ENCODE measurements around the gene SMARCA2. TPM values are rescaled to one million over a fixed set of nuclear protein-coding genes. Genes with fewer than 3 reads are reported as not detected.
A peak's percentile ranks its signal among the peaks of the same experiment; 100 is the strongest.

Gene SMARCA2
- total RNA-seq, 2 experiments from 2014 or later, result 243 to 245 TPM

DNA sequence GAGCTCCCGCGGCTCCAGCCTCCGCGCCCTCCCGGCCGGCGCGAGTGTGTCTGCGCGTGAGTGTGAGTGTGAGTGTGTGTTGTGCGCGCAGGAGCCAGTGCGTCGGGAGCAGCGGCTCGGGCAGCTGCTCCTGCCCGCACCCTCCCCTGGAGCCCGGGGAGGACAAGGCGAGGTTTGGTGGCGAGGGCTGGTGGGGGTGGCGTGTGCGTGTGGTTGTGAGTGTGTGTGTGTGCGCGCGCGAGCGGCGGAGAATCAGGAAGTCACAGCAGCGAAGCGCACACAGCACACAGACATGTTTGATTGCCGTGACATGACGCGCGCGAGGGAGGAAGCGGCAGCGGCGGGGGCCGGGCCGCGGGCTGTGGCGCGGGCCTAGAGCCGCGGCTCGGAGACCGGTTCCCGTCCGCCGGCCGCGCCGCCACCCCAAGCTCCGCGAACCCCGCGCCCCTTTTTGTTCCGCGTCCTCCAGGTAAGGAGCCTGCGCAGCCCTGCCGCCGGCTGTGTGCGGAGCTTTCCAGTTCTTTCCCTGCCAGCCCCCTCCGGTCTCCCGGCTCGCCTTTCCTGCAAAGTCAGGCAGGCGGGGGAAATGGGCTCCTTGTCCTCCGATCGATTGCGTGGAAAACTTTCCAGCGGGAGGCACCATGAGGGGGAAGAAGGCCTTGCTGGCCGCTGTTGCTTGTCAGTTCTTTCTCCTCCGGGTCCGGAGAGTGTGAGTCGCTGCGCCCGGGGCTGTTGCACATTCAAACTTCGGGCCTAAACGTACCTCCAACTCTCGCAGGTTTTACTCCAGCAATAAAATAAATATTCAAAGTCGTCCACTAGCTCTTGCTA is 2.4 kb downstream of the SMARCA2 start:
- Mint-ChIP-seq H3K27ac (peak overlapping the region; percentile 99), H3K36me3 (ENCODE audit: low read depth) (peaks cover 33% of the 10 kb centered on the region)
- POLR2A ChIA-PET, result interaction anchor here (0.6 to 5.4 kb wide), 5 partner anchors 10 to 90 kb away, joined by 3 to 39 read pairs (median 4); no protein-coding TSS in a partner anchor

DNA sequence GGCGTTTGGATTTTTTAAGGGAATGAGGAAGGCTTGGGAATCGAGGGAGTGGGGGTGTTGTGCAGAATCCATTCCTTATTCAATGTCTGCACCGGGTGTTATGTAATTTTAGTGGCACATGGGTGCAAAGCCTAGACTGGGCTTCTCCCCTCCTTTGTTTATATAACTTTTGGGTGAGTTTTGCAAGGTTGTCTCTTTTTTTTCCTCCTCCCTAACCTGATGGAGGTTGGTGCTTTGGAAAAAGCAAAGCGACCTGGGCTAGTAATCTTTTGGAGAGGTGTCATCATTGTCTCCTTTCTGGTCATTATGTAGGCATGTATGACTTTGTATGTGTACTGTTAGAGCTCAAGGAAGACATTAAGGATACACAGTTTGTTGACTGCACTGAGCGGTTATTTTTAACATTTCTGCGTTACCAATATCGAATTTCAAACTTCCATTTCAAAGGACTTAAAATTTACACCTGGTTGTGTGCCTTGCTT is 3.1 kb downstream of the SMARCA2 start:
- ChIA-PET CTCF (interaction anchor here (0.6 kb wide), 1 partner anchor 69 kb away, joined by 3 read pairs; no protein-coding TSS in a partner anchor), POLR2A (interaction anchor here (0.6 to 5.4 kb wide), 4 partner anchors 9 to 90 kb away, joined by 3 to 39 read pairs (median 8); no protein-coding TSS in a partner anchor)
- peaks cover 2% of the 10 kb centered on the region for H3K27me3 Mint-ChIP-seq (ENCODE audit: low read depth)
- peak overlapping the region; percentile 99 for H3K27ac Mint-ChIP-seq
- peak overlapping the region; percentile 100 for H3K4me3 Mint-ChIP-seq
- no peaks in the 10 kb centered on the region for H3K9me3 Mint-ChIP-seq (ENCODE audit: insufficient read depth)
- H3K4me1 Mint-ChIP-seq (ENCODE audit: low read depth), result peaks cover 56% of the 10 kb centered on the region
- DNase-seq (no peak), ATAC-seq (no peak)
- peaks cover 37% of the 10 kb centered on the region for H3K36me3 Mint-ChIP-seq (ENCODE audit: low read depth)

More for the DNA sequence above, 2.4 kb downstream of the SMARCA2 start:
- DNase-seq (peak; percentile 87), ATAC-seq (peak; percentile 37)
- Mint-ChIP-seq H3K9me3 (ENCODE audit: insufficient read depth) (no peaks in the 10 kb centered on the region), H3K4me1 (ENCODE audit: low read depth) (peaks cover 56% of the 10 kb centered on the region), H3K27me3 (ENCODE audit: low read depth) (peaks cover 2% of the 10 kb centered on the region), H3K4me3 (peak overlapping the region; percentile 100)
- CTCF ChIA-PET, result interaction anchor here (0.6 kb wide), 1 partner anchor 70 kb away, joined by 3 read pairs; no protein-coding TSS in a partner anchor

DNA sequence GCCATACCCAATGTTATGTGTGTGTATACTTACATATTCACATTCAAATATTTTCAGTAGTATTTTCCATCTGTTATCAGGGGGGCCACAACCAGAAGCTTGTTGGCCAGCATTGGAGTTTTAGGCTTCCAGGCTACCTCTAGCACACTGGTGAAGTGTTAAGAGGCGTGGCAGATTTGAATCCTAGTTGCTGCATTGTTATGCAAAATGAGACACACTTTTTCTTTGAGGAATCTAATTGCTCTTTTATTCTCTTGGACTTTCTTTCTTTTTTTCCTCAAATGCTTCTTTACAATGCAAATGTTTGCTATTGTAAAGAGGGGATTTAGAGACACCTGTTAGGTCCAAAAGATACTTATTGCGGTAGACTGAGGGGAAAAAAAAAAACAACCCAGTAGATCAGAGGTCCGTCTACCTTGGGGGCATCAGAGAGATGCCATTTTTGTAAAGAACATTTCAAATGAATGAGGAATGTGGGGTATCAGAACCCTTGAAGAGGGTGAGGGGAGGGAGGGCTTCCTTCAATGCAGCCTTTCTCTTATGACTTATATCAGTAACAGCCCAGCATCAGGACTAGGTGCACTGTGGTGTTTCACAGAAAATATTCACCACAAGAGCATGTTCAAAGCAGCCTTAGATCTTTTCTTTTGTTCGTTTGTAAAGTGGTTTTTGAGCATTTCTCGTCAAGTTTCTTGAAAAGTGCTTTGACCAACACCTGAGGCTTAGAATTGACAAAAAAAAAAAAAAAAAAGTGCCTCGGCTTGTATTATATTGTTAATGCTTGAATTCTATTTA is 3.8 kb downstream of the SMARCA2 start:
- peaks cover 56% of the 10 kb centered on the region for H3K4me1 Mint-ChIP-seq (ENCODE audit: low read depth)
- H3K27me3 Mint-ChIP-seq (ENCODE audit: low read depth), result peaks cover 2% of the 10 kb centered on the region
- H3K9me3 Mint-ChIP-seq (ENCODE audit: insufficient read depth), result no peaks in the 10 kb centered on the region
- CTCF ChIA-PET, result no interaction called here
- DNase-seq, result peak; percentile 68
- no peak for ATAC-seq
- H3K36me3 Mint-ChIP-seq (ENCODE audit: low read depth), result peaks cover 44% of the 10 kb centered on the region
- POLR2A ChIA-PET, result interaction anchor here (2.4 to 5.4 kb wide), 2 partner anchors 8 to 35 kb away, joined by 12 to 39 read pairs; no protein-coding TSS in a partner anchor
- H3K27ac Mint-ChIP-seq, result peak overlapping the region; percentile 99
- peak overlapping the region; percentile 100 for H3K4me3 Mint-ChIP-seq

DNA sequence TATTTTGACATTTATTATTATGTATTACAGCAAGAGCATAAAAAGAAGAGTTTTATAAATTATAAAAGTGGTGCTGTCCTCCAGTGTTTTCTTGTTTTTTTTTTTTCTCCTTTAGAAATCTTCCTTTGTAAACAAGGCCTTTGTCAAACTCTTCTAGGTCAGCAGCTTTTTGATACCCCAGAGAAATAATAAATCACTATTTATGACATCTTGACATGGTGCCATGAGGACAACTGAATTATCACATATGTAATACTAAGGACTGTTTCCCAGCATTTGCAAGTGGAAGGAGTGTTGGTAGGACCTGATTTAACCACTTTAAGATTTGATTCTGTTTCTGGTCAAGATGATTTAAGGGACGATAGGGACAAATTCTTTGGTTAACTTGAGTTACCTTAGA is 4.6 kb downstream of the SMARCA2 start:
- H3K9me3 Mint-ChIP-seq (ENCODE audit: insufficient read depth), result no peaks in the 10 kb centered on the region
- ChIA-PET CTCF (no interaction called here), POLR2A (no interaction called here)
- H3K4me1 Mint-ChIP-seq (ENCODE audit: low read depth), result peaks cover 61% of the 10 kb centered on the region
- peak overlapping the region; percentile 77 for H3K27ac Mint-ChIP-seq
- H3K27me3 Mint-ChIP-seq (ENCODE audit: low read depth), result peaks cover 2% of the 10 kb centered on the region
- peaks cover 52% of the 10 kb centered on the region for H3K36me3 Mint-ChIP-seq (ENCODE audit: low read depth)
- ATAC-seq (no peak), DNase-seq (no peak)
- peak overlapping the region; percentile 100 for H3K4me3 Mint-ChIP-seq

DNA sequence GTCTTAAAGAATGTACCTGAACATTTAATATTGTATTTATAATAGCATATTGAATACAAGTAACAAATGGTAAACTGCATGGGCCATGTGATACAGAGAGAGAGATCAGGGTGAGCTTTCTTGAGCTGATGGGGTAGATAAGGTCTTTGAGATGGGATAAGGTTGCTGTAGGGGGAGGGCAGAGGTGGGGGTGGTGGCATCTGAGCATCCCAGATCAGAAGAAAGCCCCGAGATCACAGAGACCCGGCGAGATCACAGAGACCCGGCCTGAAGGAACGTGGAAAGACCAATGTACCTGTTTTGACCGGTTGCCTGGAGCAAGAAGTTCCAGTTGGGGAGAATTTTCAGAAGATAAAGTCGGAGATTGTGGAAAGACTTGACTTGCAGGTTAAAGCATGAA is 6.6 kb downstream of the SMARCA2 start:
- peaks cover 78% of the 10 kb centered on the region for H3K4me1 Mint-ChIP-seq (ENCODE audit: low read depth)
- peak overlapping the region; percentile 64 for H3K4me3 Mint-ChIP-seq
- ChIA-PET CTCF (interaction anchor here (1.6 kb wide), 1 partner anchor 9 kb away, joined by 6 read pairs; no protein-coding TSS in a partner anchor), POLR2A (no interaction called here)
- DNase-seq (peak; percentile 32), ATAC-seq (no peak)
- H3K9me3 Mint-ChIP-seq (ENCODE audit: insufficient read depth), result no peaks in the 10 kb centered on the region
- H3K27ac Mint-ChIP-seq, result peak overlapping the region; percentile 89
- H3K27me3 Mint-ChIP-seq (ENCODE audit: low read depth), result peaks cover 2% of the 10 kb centered on the region
- H3K36me3 Mint-ChIP-seq (ENCODE audit: low read depth), result peaks cover 67% of the 10 kb centered on the region

DNA sequence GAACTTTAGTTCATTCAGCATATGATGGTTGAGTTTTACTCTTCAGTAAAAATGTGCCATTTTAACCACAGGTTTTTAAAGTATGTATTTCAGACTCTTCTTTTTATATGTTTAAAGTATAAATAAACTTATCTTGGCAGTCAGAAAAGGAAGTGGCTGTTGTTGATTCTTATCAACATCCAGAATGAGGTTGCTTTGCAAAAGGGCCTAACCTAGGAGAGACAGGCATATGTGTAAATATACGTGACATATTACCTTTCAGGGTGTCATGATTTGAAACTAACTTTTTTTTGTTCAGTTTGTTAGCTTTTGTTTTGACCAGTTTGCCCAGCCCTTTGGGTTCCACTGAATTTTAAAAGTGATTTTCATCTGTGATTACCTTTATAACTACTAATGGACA is 7.4 kb downstream of the SMARCA2 start:
- peaks cover 85% of the 10 kb centered on the region for H3K4me1 Mint-ChIP-seq (ENCODE audit: low read depth)
- H3K27ac Mint-ChIP-seq, result peak overlapping the region; percentile 89
- POLR2A ChIA-PET, result interaction anchor here (1.5 kb wide), 1 partner anchor 8 kb away, joined by 5 read pairs; the partner anchor contains the start of gene SMARCA2
- peaks cover 69% of the 10 kb centered on the region for H3K36me3 Mint-ChIP-seq (ENCODE audit: low read depth)
- DNase-seq (peak; percentile 29), ATAC-seq (peak; percentile 40)
- H3K4me3 Mint-ChIP-seq, result peak overlapping the region; percentile 64
- H3K9me3 Mint-ChIP-seq (ENCODE audit: insufficient read depth), result no peaks in the 10 kb centered on the region
- H3K27me3 Mint-ChIP-seq (ENCODE audit: low read depth), result no peaks in the 10 kb centered on the region
- CTCF ChIA-PET, result interaction anchor here (1.0 to 1.6 kb wide), 5 partner anchors 9 to 110 kb away, joined by 3 to 6 read pairs (median 4); no protein-coding TSS in a partner anchor

DNA sequence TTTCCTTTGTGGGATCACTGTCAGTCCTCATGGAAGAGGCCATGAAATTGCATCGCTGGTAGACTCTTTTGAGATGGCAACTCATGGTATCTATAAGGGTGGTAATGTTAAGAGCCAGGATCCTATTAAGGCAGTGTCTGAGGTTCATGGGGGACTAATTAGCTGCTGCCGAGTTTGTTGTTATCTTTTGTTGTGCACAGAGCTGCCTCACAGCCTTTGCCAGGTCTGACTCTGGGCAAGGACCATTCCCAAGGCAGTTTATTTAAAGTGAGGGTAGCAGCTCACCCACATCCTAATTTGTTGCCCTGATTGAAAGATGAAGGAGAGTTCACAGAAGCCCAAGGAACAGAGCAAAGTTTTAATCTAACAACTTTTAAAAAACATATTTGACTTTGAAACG is 7.9 kb downstream of the SMARCA2 start:
- CTCF ChIA-PET, result interaction anchor here (1.0 to 1.6 kb wide), 5 partner anchors 8 to 109 kb away, joined by 3 to 6 read pairs (median 4); no protein-coding TSS in a partner anchor
- H3K9me3 Mint-ChIP-seq (ENCODE audit: insufficient read depth), result no peaks in the 10 kb centered on the region

DNA sequence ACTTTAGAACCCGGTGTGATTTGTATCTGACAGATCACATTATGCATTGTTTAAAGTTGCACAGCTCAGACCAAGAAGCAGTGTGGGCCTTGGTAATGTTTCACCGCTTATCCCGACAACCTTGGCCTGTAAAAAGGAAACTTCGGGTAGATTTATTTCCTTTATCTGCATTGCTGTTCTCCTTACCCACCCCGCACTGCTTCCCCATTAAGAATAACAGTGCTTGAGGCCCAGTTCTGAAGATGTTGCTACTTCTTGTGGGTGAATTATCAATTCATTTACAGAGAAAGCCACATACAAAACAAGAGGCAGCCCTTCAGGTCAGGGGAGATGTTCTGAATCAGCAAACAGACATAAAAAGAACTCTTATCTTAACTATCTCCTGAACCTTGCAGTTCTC is 8.4 kb downstream of the SMARCA2 start:
- Mint-ChIP-seq H3K4me3 (peak overlapping the region; percentile 64), H3K9me3 (ENCODE audit: insufficient read depth) (no peaks in the 10 kb centered on the region), H3K27ac (peak overlapping the region; percentile 89), H3K4me1 (ENCODE audit: low read depth) (peaks cover 95% of the 10 kb centered on the region), H3K36me3 (ENCODE audit: low read depth) (peaks cover 68% of the 10 kb centered on the region), H3K27me3 (ENCODE audit: low read depth) (no peaks in the 10 kb centered on the region)
- CTCF ChIA-PET, result interaction anchor here (1.4 kb wide), 2 partner anchors 29 to 64 kb away, joined by 4 read pairs; no protein-coding TSS in a partner anchor
- DNase-seq (peak; percentile 30), ATAC-seq (peak; percentile 6)
- POLR2A ChIA-PET, result interaction anchor here (1.5 kb wide), 1 partner anchor 9 kb away, joined by 5 read pairs; the partner anchor contains the start of gene SMARCA2

More for the DNA sequence above, 7.9 kb downstream of the SMARCA2 start:
- Mint-ChIP-seq H3K36me3 (ENCODE audit: low read depth) (peaks cover 68% of the 10 kb centered on the region), H3K27ac (peak overlapping the region; percentile 89), H3K27me3 (ENCODE audit: low read depth) (no peaks in the 10 kb centered on the region), H3K4me1 (ENCODE audit: low read depth) (peaks cover 90% of the 10 kb centered on the region), H3K4me3 (peak overlapping the region; percentile 64)
- DNase-seq (no peak), ATAC-seq (no peak)
- POLR2A ChIA-PET, result interaction anchor here (1.5 kb wide), 1 partner anchor 8 kb away, joined by 5 read pairs; the partner anchor contains the start of gene SMARCA2

DNA sequence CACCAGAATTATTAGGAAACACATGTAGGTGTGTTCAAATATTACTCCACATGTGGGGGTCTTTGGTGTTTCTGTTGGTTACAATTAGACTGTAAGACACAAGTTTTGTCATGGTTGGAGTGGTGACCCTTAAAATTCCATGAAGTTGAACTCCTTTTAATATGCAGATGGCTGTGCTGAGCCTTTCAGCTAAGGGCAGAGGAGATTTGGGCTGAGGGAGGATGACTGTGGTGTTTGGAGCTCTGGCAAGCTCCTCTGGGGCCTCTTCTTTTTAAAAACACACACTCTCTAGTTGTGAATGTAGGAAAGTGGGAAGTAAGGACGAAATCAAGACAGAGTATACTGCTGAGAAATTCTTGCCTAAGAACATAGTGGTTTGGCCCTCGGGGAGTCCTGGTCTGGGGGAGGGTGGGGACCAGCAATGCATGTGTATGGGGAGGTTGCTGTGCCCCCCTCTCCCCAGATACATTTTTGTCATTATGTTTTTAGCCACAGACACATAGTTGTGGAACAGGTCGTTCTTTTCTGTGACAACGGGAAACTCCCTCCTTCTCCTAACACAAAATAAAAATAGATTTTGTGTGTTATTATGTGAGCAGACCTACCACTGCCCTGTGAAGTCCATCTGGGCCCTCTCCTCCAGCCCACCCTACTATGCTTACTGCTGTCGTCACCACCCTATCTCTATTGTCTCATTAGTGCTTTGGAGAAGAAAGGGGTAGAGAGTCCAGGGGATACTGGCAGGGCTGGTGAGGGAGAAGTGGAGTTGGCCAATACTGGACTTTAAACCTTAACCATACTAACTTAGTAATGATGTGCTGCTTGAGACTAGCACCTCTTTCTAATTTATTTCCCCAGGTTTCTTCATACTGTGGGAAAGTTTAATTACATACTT is 10.0 kb downstream of the SMARCA2 start:
- peaks cover 91% of the 10 kb centered on the region for H3K4me1 Mint-ChIP-seq (ENCODE audit: low read depth)
- ATAC-seq (no peak), DNase-seq (no peak)
- H3K9me3 Mint-ChIP-seq (ENCODE audit: insufficient read depth), result no peaks in the 10 kb centered on the region
- H3K36me3 Mint-ChIP-seq (ENCODE audit: low read depth), result peaks cover 76% of the 10 kb centered on the region
- ChIA-PET POLR2A (no interaction called here), CTCF (no interaction called here)
- peak overlapping the region; percentile 89 for H3K27ac Mint-ChIP-seq
- H3K27me3 Mint-ChIP-seq (ENCODE audit: low read depth), result no peaks in the 10 kb centered on the region
- H3K4me3 Mint-ChIP-seq, result no peak overlapping the region

DNA sequence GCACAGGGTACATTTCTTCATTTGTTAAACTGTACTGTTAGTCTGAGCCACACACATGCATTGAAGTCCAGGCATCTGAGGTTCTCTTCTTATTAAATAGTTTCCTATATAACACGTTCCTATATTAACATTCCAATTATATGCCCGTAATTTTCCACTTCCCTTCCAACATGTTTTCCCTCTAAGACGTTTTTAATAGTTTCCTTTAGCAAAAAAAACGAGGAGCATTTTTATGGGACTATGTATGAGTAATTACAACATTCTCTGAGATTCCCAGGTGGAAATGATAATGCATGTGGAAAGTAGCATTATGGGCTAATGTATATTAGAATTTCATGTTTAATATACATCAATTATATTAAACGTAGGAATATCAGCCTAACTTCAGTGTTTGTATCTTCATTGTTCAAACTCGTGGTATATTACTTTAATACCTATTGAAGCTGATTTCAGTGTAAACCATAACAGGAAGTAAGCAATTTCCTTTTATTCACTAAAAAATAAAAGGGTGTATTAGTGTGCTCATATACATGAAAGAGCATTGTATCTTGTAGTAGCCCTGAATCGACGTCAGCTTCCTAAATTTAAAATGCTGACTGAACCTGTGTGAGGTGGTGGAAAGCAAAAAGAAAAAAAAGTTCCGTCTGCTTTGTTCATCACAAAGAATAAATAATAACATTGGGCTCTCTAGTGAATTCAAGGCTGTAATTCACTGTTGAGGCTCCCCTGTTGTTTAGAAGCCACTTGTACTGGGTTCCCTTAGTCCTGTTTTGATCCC is 11.3 kb downstream of the SMARCA2 start:
- H3K27me3 Mint-ChIP-seq (ENCODE audit: low read depth), result no peaks in the 10 kb centered on the region
- no peaks in the 10 kb centered on the region for H3K9me3 Mint-ChIP-seq (ENCODE audit: insufficient read depth)
- H3K4me3 Mint-ChIP-seq, result no peak overlapping the region
- POLR2A ChIA-PET, result interaction anchor here (2.5 kb wide), 1 partner anchor 8 kb away, joined by 12 read pairs; no protein-coding TSS in a partner anchor
- H3K27ac Mint-ChIP-seq, result peak overlapping the region; percentile 22
- DNase-seq (no peak), ATAC-seq (peak; percentile 25)
- CTCF ChIA-PET, result no interaction called here
- H3K4me1 Mint-ChIP-seq (ENCODE audit: low read depth), result peaks cover 86% of the 10 kb centered on the region
- H3K36me3 Mint-ChIP-seq (ENCODE audit: low read depth), result peaks cover 81% of the 10 kb centered on the region
